Stomach (tissue), 4 donors: ENCODE measurements around the gene CAPN9.

ENCODE experiments used
- EP300 ChIP-seq: sonication (generic); formaldehyde crosslinking; IDR thresholded peaks from one replicate; pipeline ENCODE4 v1.6.1; 2017; ENCODE audit warnings: antibody characterized with exemption
- POLR2A ChIP-seq, 4 donors: fragments of 450-650 bp; IDR thresholded peaks; one replicate each; pipeline ENCODE4 v1.6.1; 2016; ENCODE audit warnings: antibody characterized with exemption in 4 of 4, control low read depth in 2 of 4, mild to moderate bottlenecking in 1 of 4, moderate library complexity in 1 of 4
- POLR2AphosphoS5 ChIP-seq, 3 donors: sonication (generic); formaldehyde crosslinking; IDR thresholded peaks; one replicate each; pipeline ENCODE4 v1.6.1; 2016; ENCODE audit warnings: antibody characterized with exemption in 3 of 3
- TF ChIP-seq, protein P1 (sequence below), 7 experiments: fragments of 450-650 bp in 4 of 7; fragments of 200-600 bp in 3 of 7; sonication (generic) in 3 of 7; IDR thresholded peaks; one replicate each; pipeline ENCODE4 v1.5.1; 2016 to 2019; ENCODE audit warnings: antibody characterized with exemption in 7 of 7, control low read depth in 2 of 7, mild to moderate bottlenecking in 1 of 7

DNA sequence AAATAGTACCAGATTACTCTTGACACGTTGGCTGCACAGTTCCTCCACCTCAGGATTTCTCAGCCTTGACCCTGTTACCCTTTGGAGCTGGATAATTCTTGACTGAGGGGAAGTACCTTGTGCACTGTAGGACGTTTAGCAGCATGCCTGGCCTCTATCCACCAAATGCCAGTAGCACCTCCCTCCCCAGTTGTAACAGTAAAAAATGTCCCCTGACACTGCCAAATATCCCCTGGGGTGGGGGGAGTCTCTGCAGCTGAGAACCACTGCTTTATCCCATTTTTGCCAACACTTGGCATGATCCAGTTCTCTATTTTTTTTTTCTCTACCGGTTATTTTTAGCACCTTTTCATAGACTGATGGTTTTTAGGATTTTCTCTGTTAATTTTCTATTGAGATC lies 87.1 kb downstream of the CAPN9 start:
- TF ChIP-seq, protein P1, sequence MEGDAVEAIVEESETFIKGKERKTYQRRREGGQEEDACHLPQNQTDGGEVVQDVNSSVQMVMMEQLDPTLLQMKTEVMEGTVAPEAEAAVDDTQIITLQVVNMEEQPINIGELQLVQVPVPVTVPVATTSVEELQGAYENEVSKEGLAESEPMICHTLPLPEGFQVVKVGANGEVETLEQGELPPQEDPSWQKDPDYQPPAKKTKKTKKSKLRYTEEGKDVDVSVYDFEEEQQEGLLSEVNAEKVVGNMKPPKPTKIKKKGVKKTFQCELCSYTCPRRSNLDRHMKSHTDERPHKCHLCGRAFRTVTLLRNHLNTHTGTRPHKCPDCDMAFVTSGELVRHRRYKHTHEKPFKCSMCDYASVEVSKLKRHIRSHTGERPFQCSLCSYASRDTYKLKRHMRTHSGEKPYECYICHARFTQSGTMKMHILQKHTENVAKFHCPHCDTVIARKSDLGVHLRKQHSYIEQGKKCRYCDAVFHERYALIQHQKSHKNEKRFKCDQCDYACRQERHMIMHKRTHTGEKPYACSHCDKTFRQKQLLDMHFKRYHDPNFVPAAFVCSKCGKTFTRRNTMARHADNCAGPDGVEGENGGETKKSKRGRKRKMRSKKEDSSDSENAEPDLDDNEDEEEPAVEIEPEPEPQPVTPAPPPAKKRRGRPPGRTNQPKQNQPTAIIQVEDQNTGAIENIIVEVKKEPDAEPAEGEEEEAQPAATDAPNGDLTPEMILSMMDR (IDR thresholded peaks at IDR 0.05), result no peak
- TF ChIP-seq POLR2A (IDR thresholded peaks at IDR 0.05), result no peak
- no peak for TF ChIP-seq EP300
- TF ChIP-seq POLR2AphosphoS5 (IDR thresholded peaks at IDR 0.05), result no peak
